Measurements from ENCODE around the gene LDOC1.

Gene LDOC1

GRCh38 chrX:141142946-141143345, 34.0 kb downstream of the LDOC1 start:
- Mint-ChIP-seq H3K9me3 (peaks cover 7% of the 10 kb centered on the region), H3K27ac (no peak overlapping the region), H3K4me1 (no peaks in the 10 kb centered on the region), H3K4me3 (no peak overlapping the region), H3K27me3 (ENCODE audit: low read depth) (no peaks in the 10 kb centered on the region), H3K36me3 (ENCODE audit: low read depth) (no peaks in the 10 kb centered on the region)
- TF ChIP-seq CTCF (IDR thresholded peaks at IDR 0.05; ENCODE audit: unreplicated experiment in 3 of 3): no peak

GRCh38 chrX:141133272-141133671, 43.7 kb downstream of the LDOC1 start:
- H3K4me3 Mint-ChIP-seq: no peak overlapping the region
- no peak for TF ChIP-seq CTCF (IDR thresholded peaks at IDR 0.05; ENCODE audit: unreplicated experiment in 3 of 3)
- peaks cover 10% of the 10 kb centered on the region for H3K9me3 Mint-ChIP-seq
- H3K27ac Mint-ChIP-seq: no peak overlapping the region
- H3K4me1 Mint-ChIP-seq: no peaks in the 10 kb centered on the region
- H3K27me3 Mint-ChIP-seq (ENCODE audit: low read depth): no peaks in the 10 kb centered on the region
- no peaks in the 10 kb centered on the region for H3K36me3 Mint-ChIP-seq (ENCODE audit: low read depth)

- Mint-ChIP-seq H3K36me3 (ENCODE audit: low read depth) (no peaks in the 10 kb centered on the region), H3K27me3 (ENCODE audit: low read depth) (no peaks in the 10 kb centered on the region), H3K27ac (no peak overlapping the region), H3K9me3 (peaks cover 8% of the 10 kb centered on the region), H3K4me3 (no peak overlapping the region), H3K4me1 (no peaks in the 10 kb centered on the region)
- no peak for TF ChIP-seq CTCF (IDR thresholded peaks at IDR 0.05; ENCODE audit: unreplicated experiment in 3 of 3)
These were observed 49.8 kb downstream of the LDOC1 start for GRCh38 chrX:141127146-141127545.
